ENCODE measurements around the gene HEYL. TPM values are rescaled to one million over a fixed set of nuclear protein-coding genes. Genes with fewer than 3 reads are reported as not detected.

HEYL gene
- total RNA-seq, 4 donors from 2014 or later, result 1.2 to 7.7 (median 4.6) TPM

GRCh38 chr1:39650431-39650830 is 11.0 kb upstream of the HEYL start:
- TF ChIP-seq CTCF (IDR thresholded peaks at IDR 0.05; ENCODE audit: low read depth), result no peak

- TF ChIP-seq CTCF (IDR thresholded peaks at IDR 0.05; ENCODE audit: low read depth), result no peak
These were observed 10.3 kb upstream of the HEYL start for GRCh38 chr1:39649636-39650185.

- TF ChIP-seq CTCF (IDR thresholded peaks at IDR 0.05; ENCODE audit: low read depth), result no peak
These were observed 9.1 kb upstream of the HEYL start for GRCh38 chr1:39648496-39648895.

GRCh38 chr1:39647247-39647646 is 7.8 kb upstream of the HEYL start:
- TF ChIP-seq CTCF (IDR thresholded peaks at IDR 0.05; ENCODE audit: low read depth), result no peak

- no peak for TF ChIP-seq CTCF (IDR thresholded peaks at IDR 0.05; ENCODE audit: low read depth)
These were observed 7.0 kb upstream of the HEYL start for GRCh38 chr1:39646232-39647081.

GRCh38 chr1:39645411-39646043 is 6.1 kb upstream of the HEYL start:
- no peak for TF ChIP-seq CTCF (IDR thresholded peaks at IDR 0.05; ENCODE audit: low read depth)

GRCh38 chr1:39643705-39644104 is 4.3 kb upstream of the HEYL start:
- TF ChIP-seq CTCF (IDR thresholded peaks at IDR 0.05; ENCODE audit: low read depth), result no peak
